ENCODE data around the gene FGFR3.

The FGFR3 gene

GRCh38 chr4:1836650-1837049 is 43.6 kb downstream of the FGFR3 start:
- no peak for TF ChIP-seq CTCF (conservative IDR thresholded peaks at IDR 0.05; ENCODE audit: low read depth, low read length)
- H3K4me3 ChIP-seq (ENCODE audit: low read length): no peak overlapping the region
- no peak for DNase-seq (ENCODE audit: low read depth)

GRCh38 chr4:1837069-1837468 is 44.0 kb downstream of the FGFR3 start:
- H3K4me3 ChIP-seq (ENCODE audit: low read length): no peak overlapping the region
- no peak for TF ChIP-seq CTCF (conservative IDR thresholded peaks at IDR 0.05; ENCODE audit: low read depth, low read length)
- DNase-seq (ENCODE audit: low read depth): no peak

GRCh38 chr4:1839282-1839681 is 46.2 kb downstream of the FGFR3 start:
- DNase-seq (ENCODE audit: low read depth): no peak
- H3K4me3 ChIP-seq (ENCODE audit: low read length): no peak overlapping the region
- no peak for TF ChIP-seq CTCF (conservative IDR thresholded peaks at IDR 0.05; ENCODE audit: low read depth, low read length)

- no peak for TF ChIP-seq CTCF (conservative IDR thresholded peaks at IDR 0.05; ENCODE audit: low read depth, low read length)
- DNase-seq (ENCODE audit: low read depth): no peak
- H3K4me3 ChIP-seq (ENCODE audit: low read length): no peak overlapping the region
Measured at GRCh38 chr4:1841201-1841886, 48.3 kb downstream of the FGFR3 start.

GRCh38 chr4:1841887-1842210 is 48.8 kb downstream of the FGFR3 start:
- H3K4me3 ChIP-seq (ENCODE audit: low read length): no peak overlapping the region
- no peak for TF ChIP-seq CTCF (conservative IDR thresholded peaks at IDR 0.05; ENCODE audit: low read depth, low read length)
- DNase-seq (ENCODE audit: low read depth): no peak

GRCh38 chr4:1842339-1842895 is 49.3 kb downstream of the FGFR3 start:
- TF ChIP-seq CTCF (conservative IDR thresholded peaks at IDR 0.05; ENCODE audit: low read depth, low read length): peak; percentile 13

GRCh38 chr4:1842993-1843448 is 49.9 kb downstream of the FGFR3 start:
- DNase-seq (ENCODE audit: low read depth): peak; percentile 89
- no peak for TF ChIP-seq CTCF (conservative IDR thresholded peaks at IDR 0.05; ENCODE audit: low read depth, low read length)
- no peak overlapping the region for H3K4me3 ChIP-seq (ENCODE audit: low read length)

More at GRCh38 chr4:1842339-1842895, 49.3 kb downstream of the FGFR3 start:
- no peak for DNase-seq (ENCODE audit: low read depth)
- no peak overlapping the region for H3K4me3 ChIP-seq (ENCODE audit: low read length)

Data from retinal pigment epithelial cell (primary cell).